CD4-positive, CD25-positive, alpha-beta regulatory T cell (primary cell): ENCODE measurements around the gene SLCO2A1. TPM values are rescaled to one million over a fixed set of nuclear protein-coding genes. Genes with fewer than 3 reads are reported as not detected.
A peak's percentile ranks its signal among the peaks of the same experiment; 100 is the strongest.

Experiments
- ATAC-seq, 2 donors: fragments of 150-1000 bp; cut with Tn5 transposase; one replicate each; pipeline ENCODE4 v1.10.0; 2021; ENCODE audit warnings: low read depth in 2 of 2, moderate number of reproducible peaks in 2 of 2, moderate library complexity in 1 of 2
- DNase-seq, 3 donors: peaks; one replicate each; pipeline versions ENCODE4 v3.0.0 to v3.0.0-alpha.2; 2012 to 2022; ENCODE audit warnings: mixed read lengths in 1 of 3
- H3K27ac ChIP-seq: one replicate; pipeline ENCODE4 v1.7.0; 2013; ENCODE audit warnings: mild to moderate bottlenecking, low read length; ENCODE audit not compliant: insufficient read depth, poor library complexity, severe bottlenecking
- H3K27me3 ChIP-seq: one replicate; pipeline ENCODE4 v1.7.0; 2013; ENCODE audit warnings: low read length; ENCODE audit not compliant: control insufficient read depth, insufficient read depth
- H3K36me3 ChIP-seq: one replicate; pipeline ENCODE4 v1.7.0; 2013; ENCODE audit warnings: mild to moderate bottlenecking, low read length, moderate library complexity; ENCODE audit not compliant: control insufficient read depth, insufficient read depth
- H3K4me1 ChIP-seq: 2 replicates; pipeline ENCODE4 v1.7.0; 2013; ENCODE audit warnings: mild to moderate bottlenecking, low read length; ENCODE audit not compliant: insufficient read depth, control insufficient read depth, poor library complexity, severe bottlenecking
- H3K4me3 ChIP-seq: one replicate; pipeline ENCODE4 v1.7.0; 2013; ENCODE audit warnings: low read depth, mild to moderate bottlenecking, low read length, moderate library complexity
- H3K9me3 ChIP-seq, 2 experiments: 1 replicate in 1 of 2; 2 replicates in 1 of 2; pipeline ENCODE4 v1.7.0; 2013; ENCODE audit warnings: low read length in 2 of 2, mild to moderate bottlenecking in 1 of 2, moderate library complexity in 1 of 2; ENCODE audit not compliant: control insufficient read depth in 2 of 2
- H3K27ac Mint-ChIP-seq, 3 donors: one replicate each; pipeline ENCODE4 v1.8.0; 2020 to 2022; ENCODE audit warnings: mild to moderate bottlenecking in 3 of 3, mixed read lengths in 3 of 3, moderate library complexity in 2 of 3
- H3K27me3 Mint-ChIP-seq: one replicate; pipeline ENCODE4 v1.8.0; 2022; ENCODE audit warnings: mild to moderate bottlenecking, mixed read lengths
- H3K36me3 Mint-ChIP-seq: one replicate; pipeline ENCODE4 v1.8.0; 2020; ENCODE audit warnings: mixed read lengths
- H3K4me1 Mint-ChIP-seq, 4 donors: one replicate each; pipeline ENCODE4 v1.8.0; 2020 to 2022; ENCODE audit warnings: mixed read lengths in 4 of 4, mild to moderate bottlenecking in 1 of 4
- H3K4me3 Mint-ChIP-seq, 4 donors: one replicate each; pipeline ENCODE4 v1.8.0; 2020 to 2022; ENCODE audit warnings: mild to moderate bottlenecking in 4 of 4, mixed read lengths in 4 of 4, moderate library complexity in 3 of 4
- H3K9me3 Mint-ChIP-seq, 7 donors: one replicate each; pipeline ENCODE4 v1.8.0; 2020 to 2022; ENCODE audit warnings: mixed read lengths in 7 of 7, mild to moderate bottlenecking in 3 of 7, moderate library complexity in 2 of 7
- polyA plus RNA-seq, 4 donors: library from polyadenylated mRNA; unstranded; fragments of 300-500 nt; fragmentation: Illumina TruSeq; gene quantifications; one replicate each; pipeline ENCODE4 v1.2.3, GENCODE V29; 2021
- total RNA-seq: library from RNA; stranded (reverse); gene quantifications from one replicate; pipeline ENCODE4 v1.2.3, GENCODE V29; 2022

The SLCO2A1 gene
- total RNA-seq (not detected), polyA plus RNA-seq (not detected)

- Mint-ChIP-seq H3K4me3 (peak within 1 kb of the TSS in 2 of 4 donors; percentile 49 to 67), H3K36me3 (no peaks in the 10 kb centered on the region), H3K9me3 (peaks cover 0 to 4% (median 0%) of the 10 kb centered on the region in 7 donors), H3K27me3 (peaks cover 43% of the 10 kb centered on the region), H3K4me1 (peaks cover 0 to 5% (median 0%) of the 10 kb centered on the region in 4 donors), H3K27ac (no peak within 1 kb of the TSS)
- H3K27me3 ChIP-seq = peaks cover 8% of the 10 kb centered on the region
- no peak within 1 kb of the TSS for H3K27ac ChIP-seq
- no peak within 1 kb of the TSS for H3K4me3 ChIP-seq
- DNase-seq (no peak), ATAC-seq (no peak)
- no peaks in the 10 kb centered on the region for H3K9me3 ChIP-seq
- H3K4me1 ChIP-seq = no peaks in the 10 kb centered on the region
- no peaks in the 10 kb centered on the region for H3K36me3 ChIP-seq
These were observed at the start of gene SLCO2A1 for GRCh38 chr3:134029734-134030378. Gene SLCO2A1 (minus strand): TSS chr3:134029925. CDS start chr3:134029802, 123 bp downstream.

GRCh38 chr3:134079111-134079547, 49.4 kb upstream of the SLCO2A1 start:
- peaks cover 0 to 2% (median 0%) of the 10 kb centered on the region in 7 donors for H3K9me3 Mint-ChIP-seq
- ATAC-seq (no peak), DNase-seq (no peak)
- Histone ChIP-seq H3K27me3 (no peaks in the 10 kb centered on the region), H3K36me3 (no peaks in the 10 kb centered on the region), H3K9me3 (no peaks in the 10 kb centered on the region), H3K4me1 (no peaks in the 10 kb centered on the region), H3K4me3 (no peak overlapping the region), H3K27ac (no peak overlapping the region)
- no peaks in the 10 kb centered on the region for H3K36me3 Mint-ChIP-seq
- H3K4me3 Mint-ChIP-seq = no peak overlapping the region
- H3K27ac Mint-ChIP-seq = no peak overlapping the region
- H3K27me3 Mint-ChIP-seq = peaks cover 9% of the 10 kb centered on the region
- H3K4me1 Mint-ChIP-seq = no peaks in the 10 kb centered on the region

GRCh38 chr3:134078169-134078831, 48.6 kb upstream of the SLCO2A1 start:
- H3K9me3 ChIP-seq = no peaks in the 10 kb centered on the region
- no peaks in the 10 kb centered on the region for H3K36me3 ChIP-seq
- H3K27ac ChIP-seq = no peak overlapping the region
- no peak overlapping the region for H3K27ac Mint-ChIP-seq
- peaks cover 9% of the 10 kb centered on the region for H3K27me3 Mint-ChIP-seq
- H3K4me3 ChIP-seq = no peak overlapping the region
- no peaks in the 10 kb centered on the region for H3K4me1 Mint-ChIP-seq
- H3K4me1 ChIP-seq = no peaks in the 10 kb centered on the region
- ATAC-seq (no peak), DNase-seq (no peak)
- H3K9me3 Mint-ChIP-seq = peaks cover 0 to 2% (median 0%) of the 10 kb centered on the region in 7 donors
- H3K36me3 Mint-ChIP-seq = no peaks in the 10 kb centered on the region
- H3K27me3 ChIP-seq = no peaks in the 10 kb centered on the region
- no peak overlapping the region for H3K4me3 Mint-ChIP-seq

- H3K9me3 Mint-ChIP-seq = peaks cover 0 to 2% (median 0%) of the 10 kb centered on the region in 7 donors
- H3K4me3 Mint-ChIP-seq = no peak overlapping the region
- no peaks in the 10 kb centered on the region for H3K27me3 ChIP-seq
- no peaks in the 10 kb centered on the region for H3K9me3 ChIP-seq
- no peaks in the 10 kb centered on the region for H3K4me1 Mint-ChIP-seq
- ATAC-seq (no peak), DNase-seq (no peak)
- no peak overlapping the region for H3K27ac ChIP-seq
- H3K36me3 Mint-ChIP-seq = no peaks in the 10 kb centered on the region
- H3K36me3 ChIP-seq = no peaks in the 10 kb centered on the region
- H3K4me1 ChIP-seq = no peaks in the 10 kb centered on the region
- no peak overlapping the region for H3K27ac Mint-ChIP-seq
- no peak overlapping the region for H3K4me3 ChIP-seq
- peaks cover 5% of the 10 kb centered on the region for H3K27me3 Mint-ChIP-seq
These were observed 48.0 kb upstream of the SLCO2A1 start for GRCh38 chr3:134077649-134078161.

GRCh38 chr3:134076851-134077250, 47.1 kb upstream of the SLCO2A1 start:
- Mint-ChIP-seq H3K36me3 (no peaks in the 10 kb centered on the region), H3K4me1 (no peaks in the 10 kb centered on the region), H3K27ac (peak overlapping the region in 1 of 3 donors; percentile 68), H3K9me3 (peaks cover 0 to 2% (median 0%) of the 10 kb centered on the region in 7 donors), H3K4me3 (no peak overlapping the region), H3K27me3 (peaks cover 5% of the 10 kb centered on the region)
- Histone ChIP-seq H3K27ac (no peak overlapping the region), H3K9me3 (no peaks in the 10 kb centered on the region), H3K4me3 (no peak overlapping the region), H3K27me3 (no peaks in the 10 kb centered on the region), H3K4me1 (no peaks in the 10 kb centered on the region), H3K36me3 (no peaks in the 10 kb centered on the region)
- no peak for ATAC-seq
- no peak for DNase-seq

- H3K27me3 ChIP-seq = no peaks in the 10 kb centered on the region
- no peak overlapping the region for H3K27ac ChIP-seq
- H3K9me3 ChIP-seq = no peaks in the 10 kb centered on the region
- H3K9me3 Mint-ChIP-seq = peaks cover 0 to 2% (median 0%) of the 10 kb centered on the region in 7 donors
- ATAC-seq (no peak), DNase-seq (no peak)
- no peak overlapping the region for H3K4me3 ChIP-seq
- no peaks in the 10 kb centered on the region for H3K4me1 ChIP-seq
- H3K4me1 Mint-ChIP-seq = no peaks in the 10 kb centered on the region
- H3K4me3 Mint-ChIP-seq = no peak overlapping the region
- H3K27ac Mint-ChIP-seq = no peak overlapping the region
- no peaks in the 10 kb centered on the region for H3K36me3 ChIP-seq
- no peaks in the 10 kb centered on the region for H3K36me3 Mint-ChIP-seq
- peaks cover 5% of the 10 kb centered on the region for H3K27me3 Mint-ChIP-seq
These were observed 46.1 kb upstream of the SLCO2A1 start for GRCh38 chr3:134075846-134076245.

- H3K27me3 Mint-ChIP-seq = peaks cover 5% of the 10 kb centered on the region
- H3K4me1 Mint-ChIP-seq = no peaks in the 10 kb centered on the region
- no peak overlapping the region for H3K27ac ChIP-seq
- no peaks in the 10 kb centered on the region for H3K4me1 ChIP-seq
- DNase-seq (no peak), ATAC-seq (no peak)
- no peak overlapping the region for H3K4me3 ChIP-seq
- no peak overlapping the region for H3K4me3 Mint-ChIP-seq
- H3K27me3 ChIP-seq = no peaks in the 10 kb centered on the region
- no peaks in the 10 kb centered on the region for H3K36me3 ChIP-seq
- peaks cover 0 to 2% (median 0%) of the 10 kb centered on the region in 7 donors for H3K9me3 Mint-ChIP-seq
- H3K9me3 ChIP-seq = no peaks in the 10 kb centered on the region
- no peaks in the 10 kb centered on the region for H3K36me3 Mint-ChIP-seq
- no peak overlapping the region for H3K27ac Mint-ChIP-seq
These were observed 45.8 kb upstream of the SLCO2A1 start for GRCh38 chr3:134075568-134075825.
